HepG2 (cell line): Measurements from ENCODE around the gene COPZ1.

Experiments
- ARHGAP35 ChIP-seq: sonication (generic); formaldehyde crosslinking; IDR thresholded peaks from 2 replicates; pipeline ENCODE4 v1.9.0; 2022; ENCODE audit warnings: mild to moderate bottlenecking, inconsistent platforms, moderate library complexity, missing genetic modification reagents, borderline replicate concordance
- BRCA1 ChIP-seq: sonication (generic); formaldehyde crosslinking; IDR thresholded peaks from 2 replicates; pipeline ENCODE4 v1.4.0; 2020; ENCODE audit warnings: missing genetic modification reagents
- CHCHD3 ChIP-seq: sonication (generic); formaldehyde crosslinking; IDR thresholded peaks from 2 replicates; pipeline ENCODE4 v1.8.0; 2022; ENCODE audit warnings: mild to moderate bottlenecking, missing genetic modification reagents, moderate library complexity
- CTCF ChIP-seq: sonication (generic); formaldehyde crosslinking; IDR thresholded peaks from 2 replicates; pipeline ENCODE4 v1.5.0; 2020; ENCODE audit warnings: mild to moderate bottlenecking, missing genetic modification reagents, moderate library complexity
- FOXJ3 ChIP-seq: sonication (generic); formaldehyde crosslinking; IDR thresholded peaks from 2 replicates; pipeline ENCODE4 v1.4.0; 2020; ENCODE audit warnings: missing genetic modification reagents, mild to moderate bottlenecking, borderline replicate concordance
- HOXA5 ChIP-seq: sonication (generic); formaldehyde crosslinking; IDR thresholded peaks from 2 replicates; pipeline ENCODE4 v1.4.0; 2020; ENCODE audit warnings: missing genetic modification reagents
- JARID2 ChIP-seq: sonication (generic); formaldehyde crosslinking; IDR thresholded peaks from 2 replicates; pipeline ENCODE4 v1.8.1; 2023; ENCODE audit warnings: missing genetic modification reagents, inconsistent platforms; ENCODE audit not compliant: insufficient replicate concordance
- KMT2A ChIP-seq: sonication (generic); formaldehyde crosslinking; IDR thresholded peaks from 2 replicates; pipeline ENCODE4 v1.4.0; 2020; ENCODE audit warnings: missing genetic modification reagents
- POLR2AphosphoS2 ChIP-seq: IDR thresholded peaks from 2 replicates; pipeline ENCODE4 v1.6.1; 2011; ENCODE audit warnings: low read depth, low read length, improper control_type of control experiment
- RAD21 ChIP-seq: fragments of 450-650 bp; formaldehyde crosslinking; IDR thresholded peaks from 2 replicates; pipeline ENCODE4 v1.5.0; 2020; ENCODE audit warnings: mild to moderate bottlenecking
- SP2 ChIP-seq: sonication (generic); formaldehyde crosslinking; IDR thresholded peaks from 2 replicates; pipeline ENCODE4 v1.5.1; 2020; ENCODE audit warnings: mild to moderate bottlenecking, missing genetic modification reagents
- ZBTB8A ChIP-seq: sonication (generic); formaldehyde crosslinking; IDR thresholded peaks from 2 replicates; pipeline ENCODE4 v1.4.0; 2020; ENCODE audit warnings: mild to moderate bottlenecking, low read depth, missing genetic modification reagents, borderline replicate concordance
- ZNF121 ChIP-seq: sonication (generic); formaldehyde crosslinking; IDR thresholded peaks from 2 replicates; pipeline ENCODE4 v1.5.0; 2020; ENCODE audit warnings: mild to moderate bottlenecking, missing genetic modification reagents
- ZNF569 ChIP-seq: sonication (generic); formaldehyde crosslinking; IDR thresholded peaks from 2 replicates; pipeline ENCODE4 v1.5.0; 2020; ENCODE audit warnings: mild to moderate bottlenecking, missing genetic modification reagents, moderate library complexity, borderline replicate concordance

- no peak for TF ChIP-seq ZBTB8A (CRISPR knock-in tag)
- no peak for TF ChIP-seq RAD21
- TF ChIP-seq SP2, result no peak
- no peak for TF ChIP-seq CHCHD3 (CRISPR knock-in tag)
- no peak for TF ChIP-seq JARID2
- no peak for TF ChIP-seq ARHGAP35 (CRISPR knock-in tag)
- TF ChIP-seq CTCF, result no peak
- TF ChIP-seq BRCA1 (CRISPR knock-in tag), result no peak
- TF ChIP-seq ZNF569 (CRISPR knock-in tag), result no peak
- TF ChIP-seq KMT2A (CRISPR knock-in tag), result no peak
- TF ChIP-seq ZNF121, result no peak
- TF ChIP-seq POLR2AphosphoS2, result no peak
- TF ChIP-seq HOXA5 (CRISPR knock-in tag), result no peak
- no peak for TF ChIP-seq FOXJ3 (CRISPR knock-in tag)
These were observed 27.1 kb downstream of the COPZ1 start for GRCh38 chr12:54352022-54352531.
